ENCODE measurements around the gene ACOXL.

ACOXL gene

GRCh38 chr2:111106706-111107105 lies 374.3 kb downstream of the ACOXL start:
- H3K4me1 ChIP-seq (ENCODE audit: control insufficient read depth, insufficient read depth, low read length) = no peaks in the 10 kb centered on the region
- H3K36me3 ChIP-seq (ENCODE audit: control insufficient read depth, insufficient read depth, low read length) = no peaks in the 10 kb centered on the region

GRCh38 chr2:111108745-111109271 lies 376.4 kb downstream of the ACOXL start:
- Histone ChIP-seq H3K27me3 (ENCODE audit: control insufficient read depth, insufficient read depth, low read length) (peaks cover 8% of the 10 kb centered on the region), H3K9me3 (ENCODE audit: control insufficient read depth, low read length) (no peaks in the 10 kb centered on the region), H3K36me3 (ENCODE audit: control insufficient read depth, insufficient read depth, low read length) (no peaks in the 10 kb centered on the region), H3K4me1 (ENCODE audit: control insufficient read depth, insufficient read depth, low read length) (no peaks in the 10 kb centered on the region), H3K9ac (ENCODE audit: low read length) (no peak overlapping the region), H3K4me3 (ENCODE audit: low read length) (no peak overlapping the region)

More at GRCh38 chr2:111106706-111107105, 374.3 kb downstream of the ACOXL start:
- Histone ChIP-seq H3K9ac (ENCODE audit: low read length) (no peak overlapping the region), H3K4me3 (ENCODE audit: low read length) (no peak overlapping the region), H3K27me3 (ENCODE audit: control insufficient read depth, insufficient read depth, low read length) (no peaks in the 10 kb centered on the region), H3K9me3 (ENCODE audit: control insufficient read depth, low read length) (no peaks in the 10 kb centered on the region)

- H3K4me3 ChIP-seq (ENCODE audit: low read length) = no peak overlapping the region
- no peaks in the 10 kb centered on the region for H3K9me3 ChIP-seq (ENCODE audit: control insufficient read depth, low read length)
- H3K36me3 ChIP-seq (ENCODE audit: control insufficient read depth, insufficient read depth, low read length) = no peaks in the 10 kb centered on the region
- no peaks in the 10 kb centered on the region for H3K4me1 ChIP-seq (ENCODE audit: control insufficient read depth, insufficient read depth, low read length)
- H3K9ac ChIP-seq (ENCODE audit: low read length) = no peak overlapping the region
- peaks cover 20% of the 10 kb centered on the region for H3K27me3 ChIP-seq (ENCODE audit: control insufficient read depth, insufficient read depth, low read length)
Measured at GRCh38 chr2:111111101-111111755, 378.9 kb downstream of the ACOXL start.

- Histone ChIP-seq H3K9me3 (ENCODE audit: control insufficient read depth, low read length) (no peaks in the 10 kb centered on the region), H3K4me3 (ENCODE audit: low read length) (no peak overlapping the region), H3K4me1 (ENCODE audit: control insufficient read depth, insufficient read depth, low read length) (peaks cover 22% of the 10 kb centered on the region), H3K9ac (ENCODE audit: low read length) (no peak overlapping the region), H3K27me3 (ENCODE audit: control insufficient read depth, insufficient read depth, low read length) (peaks cover 46% of the 10 kb centered on the region), H3K36me3 (ENCODE audit: control insufficient read depth, insufficient read depth, low read length) (no peaks in the 10 kb centered on the region)
Measured at GRCh38 chr2:111113838-111114237, 381.5 kb downstream of the ACOXL start.

- Histone ChIP-seq H3K36me3 (ENCODE audit: control insufficient read depth, insufficient read depth, low read length) (no peaks in the 10 kb centered on the region), H3K9ac (ENCODE audit: low read length) (no peak overlapping the region), H3K27me3 (ENCODE audit: control insufficient read depth, insufficient read depth, low read length) (peaks cover 62% of the 10 kb centered on the region), H3K4me1 (ENCODE audit: control insufficient read depth, insufficient read depth, low read length) (peaks cover 35% of the 10 kb centered on the region), H3K9me3 (ENCODE audit: control insufficient read depth, low read length) (no peaks in the 10 kb centered on the region), H3K4me3 (ENCODE audit: low read length) (no peak overlapping the region)
Measured at GRCh38 chr2:111116011-111116746, 383.8 kb downstream of the ACOXL start.

GRCh38 chr2:111116843-111117597 lies 384.6 kb downstream of the ACOXL start:
- no peak overlapping the region for H3K9ac ChIP-seq (ENCODE audit: low read length)
- no peaks in the 10 kb centered on the region for H3K9me3 ChIP-seq (ENCODE audit: control insufficient read depth, low read length)
- peaks cover 41% of the 10 kb centered on the region for H3K4me1 ChIP-seq (ENCODE audit: control insufficient read depth, insufficient read depth, low read length)
- peak overlapping the region; percentile 44 for H3K4me3 ChIP-seq (ENCODE audit: low read length)
- H3K27me3 ChIP-seq (ENCODE audit: control insufficient read depth, insufficient read depth, low read length) = peaks cover 62% of the 10 kb centered on the region
- no peaks in the 10 kb centered on the region for H3K36me3 ChIP-seq (ENCODE audit: control insufficient read depth, insufficient read depth, low read length)

- H3K4me1 ChIP-seq (ENCODE audit: control insufficient read depth, insufficient read depth, low read length) = peaks cover 43% of the 10 kb centered on the region
- no peaks in the 10 kb centered on the region for H3K36me3 ChIP-seq (ENCODE audit: control insufficient read depth, insufficient read depth, low read length)
- H3K27me3 ChIP-seq (ENCODE audit: control insufficient read depth, insufficient read depth, low read length) = peaks cover 56% of the 10 kb centered on the region
- peak overlapping the region; percentile 50 for H3K4me3 ChIP-seq (ENCODE audit: low read length)
- H3K9me3 ChIP-seq (ENCODE audit: control insufficient read depth, low read length) = no peaks in the 10 kb centered on the region
- H3K9ac ChIP-seq (ENCODE audit: low read length) = peak overlapping the region; percentile 28
Measured at GRCh38 chr2:111117598-111118480, 385.5 kb downstream of the ACOXL start.

GRCh38 chr2:111118481-111118980 lies 386.2 kb downstream of the ACOXL start:
- no peaks in the 10 kb centered on the region for H3K9me3 ChIP-seq (ENCODE audit: control insufficient read depth, low read length)
- peaks cover 54% of the 10 kb centered on the region for H3K27me3 ChIP-seq (ENCODE audit: control insufficient read depth, insufficient read depth, low read length)
- H3K9ac ChIP-seq (ENCODE audit: low read length) = peak overlapping the region; percentile 50
- H3K4me1 ChIP-seq (ENCODE audit: control insufficient read depth, insufficient read depth, low read length) = peaks cover 43% of the 10 kb centered on the region
- no peaks in the 10 kb centered on the region for H3K36me3 ChIP-seq (ENCODE audit: control insufficient read depth, insufficient read depth, low read length)
- H3K4me3 ChIP-seq (ENCODE audit: low read length) = peak overlapping the region; percentile 50

- H3K4me3 ChIP-seq (ENCODE audit: low read length) = no peak overlapping the region
- H3K9ac ChIP-seq (ENCODE audit: low read length) = peak overlapping the region; percentile 50
- H3K9me3 ChIP-seq (ENCODE audit: control insufficient read depth, low read length) = no peaks in the 10 kb centered on the region
- H3K27me3 ChIP-seq (ENCODE audit: control insufficient read depth, insufficient read depth, low read length) = peaks cover 50% of the 10 kb centered on the region
- H3K36me3 ChIP-seq (ENCODE audit: control insufficient read depth, insufficient read depth, low read length) = no peaks in the 10 kb centered on the region
- H3K4me1 ChIP-seq (ENCODE audit: control insufficient read depth, insufficient read depth, low read length) = peaks cover 43% of the 10 kb centered on the region
Measured at GRCh38 chr2:111118981-111119821, 386.8 kb downstream of the ACOXL start.

- peaks cover 46% of the 10 kb centered on the region for H3K27me3 ChIP-seq (ENCODE audit: control insufficient read depth, insufficient read depth, low read length)
- no peaks in the 10 kb centered on the region for H3K9me3 ChIP-seq (ENCODE audit: control insufficient read depth, low read length)
- peak overlapping the region; percentile 25 for H3K4me3 ChIP-seq (ENCODE audit: low read length)
- peaks cover 43% of the 10 kb centered on the region for H3K4me1 ChIP-seq (ENCODE audit: control insufficient read depth, insufficient read depth, low read length)
- H3K36me3 ChIP-seq (ENCODE audit: control insufficient read depth, insufficient read depth, low read length) = no peaks in the 10 kb centered on the region
- H3K9ac ChIP-seq (ENCODE audit: low read length) = peak overlapping the region; percentile 53
Measured at GRCh38 chr2:111119822-111120252, 387.5 kb downstream of the ACOXL start.
